IMR-90 (cell line): ENCODE measurements around the gene SRRM3. TPM values are rescaled to one million over a fixed set of nuclear protein-coding genes. Genes with fewer than 3 reads are reported as not detected.
A peak's percentile ranks its signal among the peaks of the same experiment; 100 is the strongest.

Experiments
- ATAC-seq: fragments of 200-7000 bp; cut with Tn5 transposase; 2 replicates; pipeline ENCODE4 v1.9.1; 2020; ENCODE audit warnings: low read depth, mild to moderate bottlenecking, moderate library complexity
- BruUV-seq: library from RNA; stranded (reverse); fragments of 400-500 nt; replicated peaks from 2 replicates; lab custom pipeline; 2021; lab: Mats Ljungman, UMichigan
- CTCF ChIA-PET: fragments of 300-600 bp; formaldehyde crosslinking; extraction: SDS; loops from one replicate; lab custom pipeline; 2021; ENCODE audit warnings: antibody characterized with exemption; lab: Yijun Ruan, JAX
- POLR2A ChIA-PET: fragments of 300-600 bp; sonication (Branson Sonifier 250); formaldehyde crosslinking; loops from one replicate; lab custom pipeline; 2022; ENCODE audit warnings: antibody characterized with exemption; ENCODE audit not compliant: unreplicated experiment; lab: Charles Lee
- DNase-seq: peaks from one replicate; pipeline ENCODE4 v3.0.0; 2013
- H2AFZ ChIP-seq: replicated peaks from 2 replicates; pipeline ENCODE3; 2013; ENCODE audit warnings: low read length, mild to moderate bottlenecking; ENCODE audit not compliant: poor library complexity
- H2AK5ac ChIP-seq: 2 replicates; pipeline ENCODE4 v1.6.1; 2013; ENCODE audit warnings: low read depth, low read length, inconsistent platforms
- H2AK9ac ChIP-seq: replicated peaks from 2 replicates; pipeline ENCODE3; 2013; ENCODE audit warnings: mild to moderate bottlenecking, low read depth, low read length, moderate library complexity; ENCODE audit not compliant: poor library complexity
- H2BK120ac ChIP-seq: 2 replicates; pipeline ENCODE4 v1.6.1; 2013; ENCODE audit warnings: low read depth, low read length, inconsistent platforms
- H2BK15ac ChIP-seq: 3 replicates; pipeline ENCODE4 v1.6.1; 2013; ENCODE audit warnings: low read depth, low read length, inconsistent platforms
- H2BK20ac ChIP-seq: 2 replicates; pipeline ENCODE4 v1.6.1; 2013; ENCODE audit warnings: low read depth, mild to moderate bottlenecking, inconsistent platforms, low read length, moderate library complexity
- H2BK5ac ChIP-seq: 2 replicates; pipeline ENCODE4 v1.6.1; 2013; ENCODE audit warnings: mild to moderate bottlenecking, low read depth, low read length, inconsistent platforms; ENCODE audit not compliant: poor library complexity, severe bottlenecking
- H3K14ac ChIP-seq: replicated peaks from 2 replicates; pipeline ENCODE4 v1.6.1; 2013; ENCODE audit warnings: low read depth, low read length, inconsistent platforms
- H3K18ac ChIP-seq: 2 replicates; pipeline ENCODE4 v1.6.1; 2013; ENCODE audit warnings: low read depth, low read length, control low read depth
- H3K23ac ChIP-seq: 2 replicates; pipeline ENCODE4 v1.6.1; 2013; ENCODE audit warnings: low read depth, low read length, inconsistent platforms
- H3K27ac ChIP-seq: 2 replicates; pipeline ENCODE4 v1.5.1; 2013; ENCODE audit warnings: mild to moderate bottlenecking, control low read depth, low read length; ENCODE audit not compliant: insufficient read depth
- H3K27me3 ChIP-seq: 2 replicates; pipeline ENCODE4 v1.6.1; 2013; ENCODE audit warnings: low read length; ENCODE audit not compliant: control insufficient read depth, insufficient read depth
- H3K36me3 ChIP-seq: 2 replicates; pipeline ENCODE4 v1.6.1; 2013; ENCODE audit warnings: low read length, mixed read lengths; ENCODE audit not compliant: control insufficient read depth, insufficient read depth
- H3K4ac ChIP-seq: 2 replicates; pipeline ENCODE4 v1.6.1; 2013; ENCODE audit warnings: low read depth, low read length, inconsistent platforms
- H3K4me1 ChIP-seq: 2 replicates; pipeline ENCODE4 v1.6.1; 2013; ENCODE audit warnings: low read length, mixed read lengths; ENCODE audit not compliant: control insufficient read depth, insufficient read depth
- H3K4me2 ChIP-seq: 2 replicates; pipeline ENCODE4 v1.6.1; 2013; ENCODE audit warnings: low read depth, mild to moderate bottlenecking, control low read depth, low read length, moderate library complexity
- H3K4me3 ChIP-seq: 2 replicates; pipeline ENCODE4 v1.5.1; 2013; ENCODE audit warnings: low read depth, mild to moderate bottlenecking, control low read depth, low read length, moderate library complexity; ENCODE audit not compliant: insufficient read depth
- H3K56ac ChIP-seq: 2 replicates; pipeline ENCODE4 v1.6.1; 2013; ENCODE audit warnings: low read length, inconsistent platforms; ENCODE audit not compliant: insufficient read depth; ENCODE audit errors: extremely low read depth
- H3K79me1 ChIP-seq, 2 experiments: 2 replicates each; pipeline ENCODE4 v1.6.1; 2013; ENCODE audit warnings: low read length in 2 of 2, inconsistent platforms in 1 of 2, low read depth in 1 of 2
- H3K9ac ChIP-seq: 2 replicates; pipeline ENCODE4 v1.6.1; 2013; ENCODE audit warnings: low read depth, low read length, control low read depth
- H3K9me1 ChIP-seq: 2 replicates; pipeline ENCODE4 v1.6.1; 2013; ENCODE audit warnings: low read length, inconsistent platforms; ENCODE audit not compliant: insufficient read depth
- H3K9me3 ChIP-seq: 2 replicates; pipeline ENCODE4 v1.6.1; 2013; ENCODE audit warnings: low read length; ENCODE audit not compliant: control insufficient read depth, insufficient read depth
- H4K20me1 ChIP-seq: 2 replicates; pipeline ENCODE4 v1.6.1; 2013; ENCODE audit warnings: low read length, inconsistent platforms; ENCODE audit not compliant: insufficient read depth
- H4K5ac ChIP-seq: 2 replicates; pipeline ENCODE4 v1.6.1; 2013; ENCODE audit warnings: mild to moderate bottlenecking, low read depth, low read length, control low read depth
- H4K8ac ChIP-seq, 2 experiments: 2 replicates each; pipeline ENCODE4 v1.6.1; 2013; ENCODE audit warnings: low read depth in 2 of 2, low read length in 2 of 2, control low read depth in 1 of 2, inconsistent platforms in 1 of 2
- H4K91ac ChIP-seq: 2 replicates; pipeline ENCODE4 v1.6.1; 2013; ENCODE audit warnings: low read depth, low read length, inconsistent platforms; ENCODE audit not compliant: insufficient read depth
- BHLHE40 ChIP-seq: fragments of 150-350 bp; IDR thresholded peaks from 2 replicates; pipeline ENCODE4 v1.6.1; 2016; ENCODE audit warnings: mild to moderate bottlenecking, low read depth, low read length
- CEBPB ChIP-seq: IDR thresholded peaks from 2 replicates; pipeline ENCODE4 v1.6.1; 2012; ENCODE audit warnings: low read depth, low read length, improper control_type of control experiment
- CHD1 ChIP-seq: IDR thresholded peaks from 2 replicates; pipeline ENCODE4 v1.6.1; 2012; ENCODE audit warnings: low read depth, low read length, improper control_type of control experiment
- FOS ChIP-seq: fragments of 150-350 bp; IDR thresholded peaks from 2 replicates; pipeline ENCODE4 v1.6.1; 2016; ENCODE audit warnings: low read depth, low read length
- MAFK ChIP-seq: IDR thresholded peaks from 2 replicates; pipeline ENCODE4 v1.6.1; 2012; ENCODE audit warnings: low read depth, low read length, improper control_type of control experiment
- MAZ ChIP-seq: IDR thresholded peaks from 2 replicates; pipeline ENCODE4 v1.6.1; 2012; ENCODE audit warnings: low read depth, mild to moderate bottlenecking, low read length, improper control_type of control experiment, moderate library complexity, borderline replicate concordance
- MXI1 ChIP-seq: IDR thresholded peaks from 2 replicates; pipeline ENCODE4 v1.6.1; 2012; ENCODE audit warnings: low read depth, mild to moderate bottlenecking, low read length, moderate library complexity, borderline replicate concordance
- NFE2L2 ChIP-seq: fragments of 150-350 bp; IDR thresholded peaks from 2 replicates; pipeline ENCODE4 v1.6.1; 2016; ENCODE audit warnings: low read depth, mild to moderate bottlenecking, low read length
- POLR2A ChIP-seq: IDR thresholded peaks from 2 replicates; pipeline ENCODE4 v1.6.1; 2012; ENCODE audit warnings: mild to moderate bottlenecking, low read depth, low read length
- RAD21 ChIP-seq: IDR thresholded peaks from 2 replicates; pipeline ENCODE4 v1.6.1; 2012; ENCODE audit warnings: low read length, improper control_type of control experiment
- RCOR1 ChIP-seq: IDR thresholded peaks from 2 replicates; pipeline ENCODE4 v1.6.1; 2012; ENCODE audit warnings: mild to moderate bottlenecking, low read length, improper control_type of control experiment; ENCODE audit not compliant: insufficient replicate concordance
- RFX5 ChIP-seq: IDR thresholded peaks from 2 replicates; pipeline ENCODE4 v1.8.0; 2012; ENCODE audit warnings: low read depth, mild to moderate bottlenecking, low read length, moderate library complexity
- SMC3 ChIP-seq: fragments of 150-350 bp; IDR thresholded peaks from 2 replicates; pipeline ENCODE4 v1.6.1; 2016; ENCODE audit warnings: low read depth, mild to moderate bottlenecking, antibody characterized with exemption, low read length, moderate library complexity
- WGBS, 2 experiments: methylation state at CpG; one replicate each; pipeline versions ENCODE4 v1.1.5 to v1.1.7; 2013; ENCODE audit warnings: missing lambda C conversion rate in 2 of 2; ENCODE audit not compliant: insufficient read length in 1 of 2; ENCODE audit errors: extremely low coverage in 2 of 2; 5-methylcytosine and 5-hydroxymethylcytosine counted together
- dilution Hi-C: fragments of 300-500 bp; cut with HindIII; formaldehyde crosslinking; loops from one replicate; pipeline ENCODE4 v1.14.3; 2018; ENCODE audit warnings: low sequenced_read_pairs; ENCODE audit not compliant: unreplicated experiment
- in situ Hi-C: fragments of 300-500 bp; cut with MboI; formaldehyde crosslinking; loops from 3 replicates; pipeline ENCODE4 v1.14.3; 2019; ENCODE audit warnings: low sequenced_read_pairs, inconsistent platforms, mixed read lengths
- intact Hi-C: fragments of 100-400 bp; cut with micrococcal nuclease; formaldehyde crosslinking; loops from 2 replicates; pipeline ENCODE4 v1.10.0; 2022
- polyA plus RNA-seq, 3 experiments: library from polyadenylated mRNA; depleted of rRNA; stranded (reverse); fragments of >200 nt; gene quantifications; 2 replicates each; pipeline ENCODE4 v1.2.3, GENCODE V29; 2012; ENCODE audit warnings: low replicate concordance in 1 of 3
- total RNA-seq: library from RNA; depleted of rRNA; stranded (reverse); fragments of >200 nt; gene quantifications from 2 replicates; pipeline ENCODE4 v1.2.3, GENCODE V29; 2012
- TF ChIP-seq, protein P1 (sequence below): fragments of 150-350 bp; IDR thresholded peaks from 2 replicates; pipeline ENCODE4 v1.6.1; 2017; ENCODE audit warnings: mild to moderate bottlenecking, antibody characterized with exemption, low read length, low read depth
- TF ChIP-seq, protein P2 (sequence below): conservative IDR thresholded peaks from 2 replicates; pipeline ENCODE4 v1.5.1; 2012; ENCODE audit warnings: mild to moderate bottlenecking, low read depth, low read length, improper control_type of control experiment

The SRRM3 gene
- total and polyA plus RNA-seq, 2 of the 4 experiments (the other 2 are of a cell fraction), result 0.18 to 2.5 TPM

DNA sequence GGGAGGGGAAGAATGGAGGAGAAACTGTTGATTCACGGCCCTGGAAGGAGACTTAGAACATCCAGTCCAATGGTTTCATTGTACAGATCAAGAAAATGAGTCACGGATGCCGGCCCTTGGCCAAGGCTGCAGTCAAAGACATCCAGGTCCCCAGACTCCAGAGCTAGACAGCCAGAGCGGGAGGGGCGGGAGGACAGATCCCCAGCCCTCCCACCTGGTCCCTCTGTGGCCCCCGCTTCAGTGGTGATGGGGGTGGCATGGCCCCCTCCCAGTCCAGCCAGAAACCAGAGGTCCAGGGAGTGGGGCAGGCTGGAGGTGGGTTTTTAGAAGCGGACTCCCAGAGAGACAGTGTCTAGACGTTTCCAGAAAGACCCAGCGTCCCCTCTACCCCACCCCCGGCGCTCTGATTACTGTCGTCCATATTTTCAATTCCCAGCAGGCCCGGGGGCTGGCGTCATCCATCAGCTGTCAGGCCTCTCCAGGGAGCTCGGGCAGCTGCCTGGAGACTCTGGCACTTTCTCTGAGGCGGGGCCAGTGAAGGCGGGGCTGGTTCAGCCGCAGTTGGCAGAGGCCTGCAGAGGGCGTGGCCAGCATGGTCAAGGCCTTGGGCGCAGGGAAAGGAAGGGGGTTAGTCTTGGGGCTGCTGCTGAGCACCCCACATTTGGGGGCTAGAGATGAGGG is 92.8 kb downstream of the SRRM3 start:
- Histone ChIP-seq H3K4me1 (peaks cover 32% of the 10 kb centered on the region), H2BK120ac (peak overlapping the region; percentile 92), H3K9me3 (no peaks in the 10 kb centered on the region), H3K56ac (peak overlapping the region; percentile 92), H3K4me3 (peak overlapping the region; percentile 32; the same call in 1 of the 2 replicates), H3K27me3 (no peaks in the 10 kb centered on the region), H3K9ac (peak overlapping the region; percentile 61), H3K36me3 (no peaks in the 10 kb centered on the region), H4K91ac (peak overlapping the region; percentile 93), H4K5ac (peak overlapping the region; percentile 87), H3K9me1 (peaks cover 23% of the 10 kb centered on the region), H2BK5ac (peak overlapping the region; percentile 96), H3K27ac (peak overlapping the region; percentile 97), H3K23ac (peak overlapping the region; percentile 82; the same call in 1 of the 2 replicates), H3K4ac (peak overlapping the region; percentile 97), H4K20me1 (no peaks in the 10 kb centered on the region), H3K4me2 (peak overlapping the region; percentile 82), H3K14ac (peak overlapping the region; percentile 66), H2AFZ (peak overlapping the region; percentile 90), H2BK15ac (peak overlapping the region; percentile 59; the same call in 2 of the 3 replicates), H2AK5ac (peak overlapping the region; percentile 87; the same call in 1 of the 2 replicates), H3K18ac (peak overlapping the region; percentile 88), H4K8ac (peak overlapping the region; percentile 39 to 92; a peak in 3 of 4 replicates), H2BK20ac (peak overlapping the region; percentile 88), H2AK9ac (peak overlapping the region; percentile 83), H3K79me1 (peaks cover 0 to 26% of the 10 kb centered on the region in 2 experiments; a peak in 2 of 4 replicates)
- BruUV-seq, result no TSS peak
- ChIA-PET POLR2A (interaction anchor here (1.0 kb wide), 1 partner anchor 9 kb away, joined by 3 read pairs; no protein-coding TSS in a partner anchor), CTCF (interaction anchor here (0.9 kb wide), 1 partner anchor 19 kb away, joined by 3 read pairs; no protein-coding TSS in a partner anchor)
- dilution Hi-C loops, result no loop called here
- in situ Hi-C loops, result no loop called here
- ATAC-seq, result peak; percentile 66
- intact Hi-C loops, result no loop called here
- WGBS, 2 experiments, result 0% methylated on average over 7 of the region's 20 CpGs; no CpG with 5 or more reads in 1 of the 2 experiments
- DNase-seq, result peak; percentile 93
- TF ChIP-seq MAZ, result peak; percentile 81
- no peak for TF ChIP-seq MAFK
- peak; percentile 43; the same call in 1 of the 2 replicates for TF ChIP-seq FOS
- no peak for TF ChIP-seq RCOR1
- peak; percentile 36; the same call in 1 of the 2 replicates for TF ChIP-seq BHLHE40
- TF ChIP-seq, protein P1, sequence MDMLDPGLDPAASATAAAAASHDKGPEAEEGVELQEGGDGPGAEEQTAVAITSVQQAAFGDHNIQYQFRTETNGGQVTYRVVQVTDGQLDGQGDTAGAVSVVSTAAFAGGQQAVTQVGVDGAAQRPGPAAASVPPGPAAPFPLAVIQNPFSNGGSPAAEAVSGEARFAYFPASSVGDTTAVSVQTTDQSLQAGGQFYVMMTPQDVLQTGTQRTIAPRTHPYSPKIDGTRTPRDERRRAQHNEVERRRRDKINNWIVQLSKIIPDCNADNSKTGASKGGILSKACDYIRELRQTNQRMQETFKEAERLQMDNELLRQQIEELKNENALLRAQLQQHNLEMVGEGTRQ, result 0 out of 2 replicates have a peak, but pooled peaks have one; percentile 15
- 0 out of 2 replicates have a peak, but pooled peaks have one; percentile 36 for TF ChIP-seq MXI1
- no peak for TF ChIP-seq NFE2L2
- TF ChIP-seq RFX5, result 0 out of 2 replicates have a peak, but pooled peaks have one; percentile 2
- TF ChIP-seq RAD21, result no peak
- TF ChIP-seq, protein P2, sequence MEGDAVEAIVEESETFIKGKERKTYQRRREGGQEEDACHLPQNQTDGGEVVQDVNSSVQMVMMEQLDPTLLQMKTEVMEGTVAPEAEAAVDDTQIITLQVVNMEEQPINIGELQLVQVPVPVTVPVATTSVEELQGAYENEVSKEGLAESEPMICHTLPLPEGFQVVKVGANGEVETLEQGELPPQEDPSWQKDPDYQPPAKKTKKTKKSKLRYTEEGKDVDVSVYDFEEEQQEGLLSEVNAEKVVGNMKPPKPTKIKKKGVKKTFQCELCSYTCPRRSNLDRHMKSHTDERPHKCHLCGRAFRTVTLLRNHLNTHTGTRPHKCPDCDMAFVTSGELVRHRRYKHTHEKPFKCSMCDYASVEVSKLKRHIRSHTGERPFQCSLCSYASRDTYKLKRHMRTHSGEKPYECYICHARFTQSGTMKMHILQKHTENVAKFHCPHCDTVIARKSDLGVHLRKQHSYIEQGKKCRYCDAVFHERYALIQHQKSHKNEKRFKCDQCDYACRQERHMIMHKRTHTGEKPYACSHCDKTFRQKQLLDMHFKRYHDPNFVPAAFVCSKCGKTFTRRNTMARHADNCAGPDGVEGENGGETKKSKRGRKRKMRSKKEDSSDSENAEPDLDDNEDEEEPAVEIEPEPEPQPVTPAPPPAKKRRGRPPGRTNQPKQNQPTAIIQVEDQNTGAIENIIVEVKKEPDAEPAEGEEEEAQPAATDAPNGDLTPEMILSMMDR, result no peak
- TF ChIP-seq SMC3, result no peak
- no peak for TF ChIP-seq CHD1
- peak; percentile 56 for TF ChIP-seq POLR2A
- no peak for TF ChIP-seq CEBPB
